Measurements from ENCODE around the gene HNRNPA2B1.

- TF ChIP-seq CTCF (IDR thresholded peaks at IDR 0.05) (no peak), RCOR1 (IDR thresholded peaks at IDR 0.05; ENCODE audit: low read length) (no peak), FOXM1 (IDR thresholded peaks at IDR 0.05; ENCODE audit: low read depth) (no peak), SMC3 (IDR thresholded peaks at IDR 0.05; ENCODE audit: low read depth, low read length) (no peak), POLR2AphosphoS5 (IDR thresholded peaks at IDR 0.05; ENCODE audit: low read depth, low read length) (no peak; the same call in 1 of the 2 replicates), USF2 (IDR thresholded peaks at IDR 0.05; ENCODE audit: borderline replicate concordance, low read depth, low read length) (no peak)
Observed at GRCh38 chr7:26191233-26191973, 9.1 kb downstream of the HNRNPA2B1 start.
